ENCODE results near the gene BAHCC1.

BAHCC1 gene

GRCh38 chr17:81367171-81367570, 28.1 kb upstream of the BAHCC1 start:
- TF ChIP-seq CREB5 (CRISPR knock-in tag; IDR thresholded peaks at IDR 0.05; ENCODE audit: low read depth) (no peak), RARB (CRISPR knock-in tag; IDR thresholded peaks at IDR 0.05) (no peak), TOX (CRISPR knock-in tag; IDR thresholded peaks at IDR 0.05; ENCODE audit: borderline replicate concordance) (no peak), ZNF8 (CRISPR knock-in tag; IDR thresholded peaks at IDR 0.05) (no peak), BACH2 (CRISPR knock-in tag; IDR thresholded peaks at IDR 0.05; ENCODE audit: borderline replicate concordance) (no peak), ARNTL (CRISPR knock-in tag; IDR thresholded peaks at IDR 0.05; ENCODE audit: borderline replicate concordance, low read depth) (no peak), OSR1 (CRISPR knock-in tag; IDR thresholded peaks at IDR 0.05) (no peak), ISL1 (CRISPR knock-in tag; IDR thresholded peaks at IDR 0.05) (no peak), TCF4 (CRISPR knock-in tag; IDR thresholded peaks at IDR 0.05; ENCODE audit: borderline replicate concordance) (no peak)
- TF ChIP-seq, protein P1, sequence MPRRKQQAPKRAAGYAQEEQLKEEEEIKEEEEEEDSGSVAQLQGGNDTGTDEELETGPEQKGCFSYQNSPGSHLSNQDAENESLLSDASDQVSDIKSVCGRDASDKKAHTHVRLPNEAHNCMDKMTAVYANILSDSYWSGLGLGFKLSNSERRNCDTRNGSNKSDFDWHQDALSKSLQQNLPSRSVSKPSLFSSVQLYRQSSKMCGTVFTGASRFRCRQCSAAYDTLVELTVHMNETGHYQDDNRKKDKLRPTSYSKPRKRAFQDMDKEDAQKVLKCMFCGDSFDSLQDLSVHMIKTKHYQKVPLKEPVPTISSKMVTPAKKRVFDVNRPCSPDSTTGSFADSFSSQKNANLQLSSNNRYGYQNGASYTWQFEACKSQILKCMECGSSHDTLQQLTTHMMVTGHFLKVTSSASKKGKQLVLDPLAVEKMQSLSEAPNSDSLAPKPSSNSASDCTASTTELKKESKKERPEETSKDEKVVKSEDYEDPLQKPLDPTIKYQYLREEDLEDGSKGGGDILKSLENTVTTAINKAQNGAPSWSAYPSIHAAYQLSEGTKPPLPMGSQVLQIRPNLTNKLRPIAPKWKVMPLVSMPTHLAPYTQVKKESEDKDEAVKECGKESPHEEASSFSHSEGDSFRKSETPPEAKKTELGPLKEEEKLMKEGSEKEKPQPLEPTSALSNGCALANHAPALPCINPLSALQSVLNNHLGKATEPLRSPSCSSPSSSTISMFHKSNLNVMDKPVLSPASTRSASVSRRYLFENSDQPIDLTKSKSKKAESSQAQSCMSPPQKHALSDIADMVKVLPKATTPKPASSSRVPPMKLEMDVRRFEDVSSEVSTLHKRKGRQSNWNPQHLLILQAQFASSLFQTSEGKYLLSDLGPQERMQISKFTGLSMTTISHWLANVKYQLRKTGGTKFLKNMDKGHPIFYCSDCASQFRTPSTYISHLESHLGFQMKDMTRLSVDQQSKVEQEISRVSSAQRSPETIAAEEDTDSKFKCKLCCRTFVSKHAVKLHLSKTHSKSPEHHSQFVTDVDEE (CRISPR knock-in tag; IDR thresholded peaks at IDR 0.05), result no peak
- ATAC-seq, result no peak

GRCh38 chr17:81368161-81369022, 26.9 kb upstream of the BAHCC1 start:
- ATAC-seq, result no peak
- TF ChIP-seq ISL1 (CRISPR knock-in tag; IDR thresholded peaks at IDR 0.05), result no peak
- TF ChIP-seq TOX (CRISPR knock-in tag; IDR thresholded peaks at IDR 0.05; ENCODE audit: borderline replicate concordance), result no peak
- no peak for TF ChIP-seq CREB5 (CRISPR knock-in tag; IDR thresholded peaks at IDR 0.05; ENCODE audit: low read depth)
- no peak for TF ChIP-seq OSR1 (CRISPR knock-in tag; IDR thresholded peaks at IDR 0.05)
- no peak for TF ChIP-seq POU6F1 (CRISPR knock-in tag; IDR thresholded peaks at IDR 0.05; ENCODE audit: borderline replicate concordance, low read depth)
- TF ChIP-seq PPARA (CRISPR knock-in tag; IDR thresholded peaks at IDR 0.05; ENCODE audit: borderline replicate concordance), result no peak

DNA sequence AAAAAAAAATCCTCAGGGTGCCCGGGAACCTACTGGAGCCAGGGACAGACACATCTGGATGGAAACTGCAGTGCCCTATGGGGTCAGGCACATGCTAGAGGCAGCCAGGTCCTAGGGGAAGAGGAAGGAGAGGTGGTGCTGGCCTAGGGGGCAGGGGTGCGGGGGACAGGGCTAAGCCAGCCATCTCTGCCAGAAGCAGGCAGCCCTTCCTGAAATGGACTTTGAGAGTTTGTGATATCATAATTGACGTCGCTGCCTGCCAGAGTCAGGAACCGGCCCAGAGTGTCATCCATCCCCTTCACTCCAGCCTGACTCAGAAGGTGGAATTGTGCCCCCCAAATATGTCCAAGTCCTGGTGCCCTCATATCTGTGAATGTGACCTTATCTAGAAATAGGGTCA, 25.0 kb upstream of the BAHCC1 start:
- TF ChIP-seq ZC3H10 (CRISPR knock-in tag; IDR thresholded peaks at IDR 0.05), result no peak
- TF ChIP-seq PPARA (CRISPR knock-in tag; IDR thresholded peaks at IDR 0.05; ENCODE audit: borderline replicate concordance), result no peak
- TF ChIP-seq OSR1 (CRISPR knock-in tag; IDR thresholded peaks at IDR 0.05), result no peak
- ATAC-seq, result no peak

DNA sequence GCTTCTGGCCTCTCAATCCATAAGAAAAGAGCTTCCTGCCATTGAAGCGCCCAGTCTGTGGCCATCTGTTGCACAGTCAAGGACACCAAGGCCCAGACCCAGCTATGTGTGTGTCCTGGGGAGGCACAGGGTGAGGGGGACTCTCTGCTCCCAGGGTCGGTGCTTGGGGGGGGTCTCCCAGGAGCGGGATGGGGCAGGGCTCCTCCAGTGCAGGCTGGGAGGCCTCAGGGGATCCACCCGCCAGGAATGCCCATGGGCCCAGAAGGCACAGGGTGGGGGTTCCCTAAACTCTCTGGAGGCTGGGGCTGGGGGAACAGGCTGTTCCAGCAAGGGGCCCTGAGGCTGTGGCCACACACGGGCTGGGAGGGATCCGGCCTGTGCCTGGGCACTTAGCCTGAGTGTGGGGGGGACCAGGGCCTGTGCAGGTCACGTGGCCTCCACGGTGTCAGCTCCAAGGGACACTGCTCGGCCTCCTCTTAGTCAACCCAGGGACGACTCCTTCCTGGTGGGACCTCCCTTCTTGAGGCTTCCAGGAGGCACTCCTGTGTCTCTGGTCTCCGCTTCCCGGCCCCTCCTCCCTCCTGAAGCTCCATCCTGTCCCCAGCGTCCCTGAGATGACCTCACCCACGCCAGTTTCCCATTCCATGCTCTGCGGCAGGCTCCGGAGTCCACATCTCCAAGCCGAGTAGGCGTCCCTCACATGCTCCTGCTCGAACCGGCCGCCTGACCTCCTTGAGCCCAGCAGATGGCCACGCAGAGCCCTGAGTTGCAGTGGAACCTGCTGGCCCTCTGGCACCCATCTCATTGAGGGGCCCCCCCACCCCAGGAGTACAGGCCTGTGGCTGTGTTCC, 23.1 kb upstream of the BAHCC1 start:
- peak; percentile 96 for ATAC-seq
- TF ChIP-seq CSDC2 (CRISPR knock-in tag; IDR thresholded peaks at IDR 0.05), result no peak
- no peak for TF ChIP-seq ISL1 (CRISPR knock-in tag; IDR thresholded peaks at IDR 0.05)
- TF ChIP-seq ESRRG (CRISPR knock-in tag; IDR thresholded peaks at IDR 0.05), result no peak

DNA sequence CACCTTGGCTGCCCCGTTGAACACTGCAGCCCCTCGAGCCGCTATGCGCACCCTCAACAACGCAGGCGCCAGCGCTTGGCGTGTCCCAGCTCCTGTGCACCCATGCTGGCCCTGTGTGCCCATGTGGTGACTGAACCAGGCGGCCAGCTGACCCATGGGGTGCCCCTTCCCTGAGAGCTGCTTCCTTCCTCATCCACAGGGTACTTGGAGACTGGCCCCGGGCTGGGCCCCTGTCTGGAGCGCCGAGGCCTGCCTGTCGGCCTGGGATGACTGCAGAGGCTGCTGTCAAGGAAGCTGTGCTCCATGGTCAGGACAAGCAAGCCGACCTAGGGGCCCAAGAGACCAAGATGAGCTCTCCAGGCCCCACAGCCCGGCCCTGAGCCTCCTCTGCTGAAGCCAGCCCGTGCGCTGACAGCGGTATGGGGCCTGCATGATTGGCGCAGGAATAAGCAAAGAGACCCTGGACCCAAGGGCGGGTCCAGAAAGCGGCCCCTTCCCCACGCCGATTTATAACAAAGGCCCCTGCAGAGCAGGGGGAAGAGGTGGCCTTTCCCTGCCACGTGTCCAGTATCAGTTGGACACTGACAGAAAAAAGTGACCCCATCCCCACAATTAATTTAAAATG, 21.6 kb upstream of the BAHCC1 start:
- no peak for ATAC-seq
- TF ChIP-seq, protein P1 (CRISPR knock-in tag; IDR thresholded peaks at IDR 0.05), result no peak

Data from SK-N-SH treated with all-trans-retinoic acid at 6 μM for 48 hours (cell line).